GM23338 (cell line): ENCODE data around the gene PPBP. TPM values are rescaled to one million over a fixed set of nuclear protein-coding genes. Genes with fewer than 3 reads are reported as not detected.

ENCODE experiments used
- ATAC-seq: fragments of 200-7000 bp; cut with Tn5 transposase; 3 replicates; pipeline ENCODE4 v1.9.1; 2020
- DNase-seq: peaks from one replicate; pipeline ENCODE4 v3.0.0-alpha.2; 2015; ENCODE audit warnings: low spot score
- H2AFZ ChIP-seq: fragments of 200-600 bp; sonication (generic); 2 replicates; pipeline ENCODE4 v1.8.0; 2016; ENCODE audit warnings: antibody characterized with exemption, mild to moderate bottlenecking, moderate library complexity
- H3F3A ChIP-seq: fragments of 200-600 bp; sonication (generic); replicated peaks from 2 replicates; pipeline ENCODE4 v1.8.0; 2017; ENCODE audit warnings: antibody characterized with exemption, mixed run types, low read depth
- H3K27ac ChIP-seq: fragments of 200-600 bp; sonication (generic); 2 replicates; pipeline ENCODE4 v1.6.1; 2016; ENCODE audit warnings: low read depth
- H3K27me3 ChIP-seq: fragments of 200-600 bp; sonication (generic); 2 replicates; pipeline ENCODE4 v1.8.0; 2016; ENCODE audit warnings: mild to moderate bottlenecking, mixed run types, moderate library complexity; ENCODE audit not compliant: insufficient read depth
- H3K36me3 ChIP-seq: fragments of 200-600 bp; sonication (generic); 2 replicates; pipeline ENCODE4 v1.8.0; 2016; ENCODE audit warnings: mild to moderate bottlenecking; ENCODE audit not compliant: insufficient read depth
- H3K4me1 ChIP-seq: fragments of 200-600 bp; sonication (generic); 2 replicates; pipeline ENCODE4 v1.8.0; 2016; ENCODE audit warnings: mild to moderate bottlenecking, moderate library complexity; ENCODE audit not compliant: insufficient read depth
- H3K4me2 ChIP-seq: fragments of 200-600 bp; sonication (generic); 2 replicates; pipeline ENCODE4 v1.7.1; 2017; ENCODE audit warnings: mixed run types
- H3K4me3 ChIP-seq: fragments of 200-600 bp; sonication (generic); 2 replicates; pipeline ENCODE4 v1.6.1; 2016; ENCODE audit warnings: mixed run types
- H3K79me2 ChIP-seq: fragments of 200-600 bp; sonication (generic); replicated peaks from 2 replicates; pipeline ENCODE4 v1.8.0; 2017; ENCODE audit warnings: mild to moderate bottlenecking; ENCODE audit not compliant: insufficient read depth
- H3K9me2 ChIP-seq: fragments of 200-600 bp; sonication (generic); 2 replicates; pipeline ENCODE4 v1.8.0; 2017; ENCODE audit not compliant: insufficient read depth
- H4K20me1 ChIP-seq: fragments of 200-600 bp; sonication (generic); replicated peaks from 2 replicates; pipeline ENCODE4 v1.8.0; 2017; ENCODE audit warnings: mild to moderate bottlenecking; ENCODE audit not compliant: insufficient read depth
- H3K27ac Mint-ChIP-seq: 2 replicates; pipeline ENCODE4 v1.8.0; 2020; ENCODE audit warnings: inconsistent platforms, mild to moderate bottlenecking, moderate library complexity, mixed read lengths
- H3K27me3 Mint-ChIP-seq: 3 replicates; pipeline ENCODE4 v1.8.0; 2022; ENCODE audit warnings: low read depth, mild to moderate bottlenecking, moderate library complexity, mixed read lengths, inconsistent platforms; ENCODE audit not compliant: insufficient read depth, poor library complexity
- H3K36me3 Mint-ChIP-seq: 3 replicates; pipeline ENCODE4 v1.8.0; 2021; ENCODE audit warnings: low read depth, mild to moderate bottlenecking, inconsistent platforms, moderate library complexity, mixed read lengths
- H3K4me1 Mint-ChIP-seq: 3 replicates; pipeline ENCODE4 v1.8.0; 2020; ENCODE audit warnings: mild to moderate bottlenecking, inconsistent platforms, mixed read lengths
- H3K4me3 Mint-ChIP-seq: 3 replicates; pipeline ENCODE4 v1.8.0; 2021; ENCODE audit warnings: moderate library complexity, mild to moderate bottlenecking, inconsistent platforms, mixed read lengths
- H3K9me3 Mint-ChIP-seq: 3 replicates; pipeline ENCODE4 v1.8.0; 2020; ENCODE audit warnings: moderate library complexity, mild to moderate bottlenecking, inconsistent platforms, mixed read lengths
- CREB1 ChIP-seq: fragments of 250-450 bp; sonication (Bioruptor Pico); IDR thresholded peaks from 2 replicates; pipeline ENCODE4 v1.5.0; 2020; ENCODE audit warnings: low read depth, mild to moderate bottlenecking, moderate library complexity
- ZNF114 ChIP-seq: fragments of 250-450 bp; sonication (Bioruptor Pico); IDR thresholded peaks from 2 replicates; pipeline ENCODE4 v1.5.0; 2020; ENCODE audit warnings: mild to moderate bottlenecking, moderate library complexity
- ZNF331 ChIP-seq: fragments of 250-450 bp; sonication (Bioruptor Pico); IDR thresholded peaks from 2 replicates; pipeline ENCODE4 v1.5.0; 2020; ENCODE audit warnings: low read depth, mild to moderate bottlenecking, moderate library complexity
- ZNF462 ChIP-seq: fragments of 250-450 bp; sonication (Bioruptor Pico); IDR thresholded peaks from 2 replicates; pipeline ENCODE4 v1.5.0; 2020; ENCODE audit warnings: mild to moderate bottlenecking, moderate library complexity
- polyA plus RNA-seq: library from polyadenylated mRNA; unstranded; fragments of >200 nt; fragmentation: Nextera tagmentation; extraction: Ambion mirVana; gene quantifications from 2 replicates; pipeline ENCODE4 v1.2.1, GENCODE V29; 2016
- total RNA-seq: library from RNA; depleted of rRNA; stranded (reverse); fragments of >200 nt; shearing (Covaris generic); gene quantifications from 2 replicates; pipeline ENCODE4 v1.2.3, GENCODE V29; 2014
- TF ChIP-seq, protein P1 (sequence below): IDR thresholded peaks from 2 replicates; pipeline ENCODE4 v1.6.1; 2016; ENCODE audit warnings: antibody characterized with exemption

The PPBP gene
- total and polyA plus RNA-seq, 2 experiments from 2014 or later: 0.35 to 0.50 TPM

- TF ChIP-seq CREB1 (CRISPR knock-in tag) (no peak), ZNF462 (CRISPR knock-in tag) (no peak), ZNF114 (CRISPR knock-in tag) (no peak)
Measured at GRCh38 chr4:74016068-74016467, 28.1 kb upstream of the PPBP start (continued).

DNA sequence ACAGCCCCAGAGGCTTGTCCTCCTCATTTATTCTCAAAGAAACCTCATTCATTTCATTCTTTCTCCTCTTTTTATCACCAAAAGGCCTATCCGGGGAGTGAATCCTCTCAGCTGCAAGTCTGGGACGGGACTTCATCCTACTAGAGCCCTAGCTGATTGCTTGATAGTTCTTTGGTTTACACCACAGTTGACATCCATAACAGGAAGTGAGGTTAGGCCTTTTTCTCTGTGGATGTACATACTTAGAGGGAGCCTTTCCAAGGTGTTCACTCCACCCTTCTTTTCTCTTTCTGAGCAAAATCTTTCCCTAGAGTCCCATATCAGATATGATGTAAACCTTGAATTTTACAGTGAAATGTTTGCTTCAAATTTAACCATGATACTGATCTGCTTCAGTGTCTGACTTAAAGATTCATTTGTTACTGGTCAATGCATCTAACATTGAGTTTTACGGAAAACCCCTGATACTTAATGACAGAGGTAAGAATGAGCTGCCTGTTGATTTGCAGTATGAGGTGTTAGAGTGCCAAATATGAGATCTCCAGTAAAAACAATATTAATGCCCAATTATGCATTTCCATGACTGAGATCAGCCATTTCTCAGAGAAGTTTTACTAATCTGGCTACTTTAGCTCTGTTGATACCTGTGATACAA is 27.3 kb upstream of the PPBP start:
- H3K36me3 Mint-ChIP-seq: peaks cover 7% of the 10 kb centered on the region

More for the DNA sequence above, 27.3 kb upstream of the PPBP start:
- Histone ChIP-seq H2AFZ (no peak overlapping the region), H4K20me1 (no peaks in the 10 kb centered on the region), H3K4me1 (peaks cover 21% of the 10 kb centered on the region), H3F3A (peaks cover 3% of the 10 kb centered on the region; the same call in 1 of the 2 replicates), H3K4me2 (no peak overlapping the region), H3K4me3 (no peak overlapping the region), H3K36me3 (no peaks in the 10 kb centered on the region), H3K27me3 (no peaks in the 10 kb centered on the region), H3K27ac (no peak overlapping the region), H3K9me2 (peaks cover 15% of the 10 kb centered on the region; the same call in 1 of the 2 replicates), H3K79me2 (no peaks in the 10 kb centered on the region)
- no peaks in the 10 kb centered on the region for H3K27me3 Mint-ChIP-seq
- TF ChIP-seq ZNF331 (no peak), ZNF462 (CRISPR knock-in tag) (no peak)
- TF ChIP-seq, protein P1, sequence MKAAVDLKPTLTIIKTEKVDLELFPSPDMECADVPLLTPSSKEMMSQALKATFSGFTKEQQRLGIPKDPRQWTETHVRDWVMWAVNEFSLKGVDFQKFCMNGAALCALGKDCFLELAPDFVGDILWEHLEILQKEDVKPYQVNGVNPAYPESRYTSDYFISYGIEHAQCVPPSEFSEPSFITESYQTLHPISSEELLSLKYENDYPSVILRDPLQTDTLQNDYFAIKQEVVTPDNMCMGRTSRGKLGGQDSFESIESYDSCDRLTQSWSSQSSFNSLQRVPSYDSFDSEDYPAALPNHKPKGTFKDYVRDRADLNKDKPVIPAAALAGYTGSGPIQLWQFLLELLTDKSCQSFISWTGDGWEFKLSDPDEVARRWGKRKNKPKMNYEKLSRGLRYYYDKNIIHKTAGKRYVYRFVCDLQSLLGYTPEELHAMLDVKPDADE: no peak
- no peak overlapping the region for H3K27ac Mint-ChIP-seq
- H3K9me3 Mint-ChIP-seq: 0 out of 3 replicates have a peak, but pooled peaks cover 5% of the 10 kb centered on the region
- H3K4me3 Mint-ChIP-seq: no peak overlapping the region
- ATAC-seq (no peak), DNase-seq (no peak)
- H3K4me1 Mint-ChIP-seq: peaks cover 25% of the 10 kb centered on the region; the same call in 2 of the 3 replicates
